HL-60 (cell line): ENCODE measurements around the gene NELFB.

ENCODE experiments used
- DNase-seq, 2 experiments: peaks; one replicate each; pipeline ENCODE4 v3.0.0-alpha.2; 2010 to 2020; ENCODE audit warnings: low read depth in 1 of 2, low spot score in 1 of 2
- H3K27ac ChIP-seq: fragments of 250-450 bp; sonication (Bioruptor Pico); replicated peaks from 2 replicates; pipeline ENCODE4 v1.5.1; 2020; ENCODE audit warnings: mild to moderate bottlenecking, moderate library complexity
- H3K27me3 ChIP-seq: fragments of 250-450 bp; sonication (Bioruptor Pico); 2 replicates; pipeline ENCODE4 v1.5.1; 2021; ENCODE audit warnings: mild to moderate bottlenecking, moderate library complexity; ENCODE audit not compliant: insufficient read depth, poor library complexity, severe bottlenecking
- H3K4me3 ChIP-seq: replicated peaks from 2 replicates; pipeline ENCODE4 v1.5.1; 2011; ENCODE audit warnings: mild to moderate bottlenecking, control low read depth, low read length; ENCODE audit not compliant: insufficient read depth
- GABPA ChIP-seq: IDR thresholded peaks from 2 replicates; pipeline ENCODE4 v1.6.1; 2012; ENCODE audit warnings: low read depth
- POLR2AphosphoS5 ChIP-seq: IDR thresholded peaks from 2 replicates; pipeline ENCODE4 v1.6.1; 2012; ENCODE audit warnings: low read depth
- SPI1 ChIP-seq: IDR thresholded peaks from 2 replicates; pipeline ENCODE4 v1.6.1; 2012; ENCODE audit warnings: low read depth, mild to moderate bottlenecking, borderline replicate concordance
- TF ChIP-seq, protein P1 (sequence below): IDR thresholded peaks from 2 replicates; pipeline ENCODE4 v1.6.1; 2012; ENCODE audit warnings: low read depth; ENCODE audit not compliant: insufficient replicate concordance
- TF ChIP-seq, protein P2 (sequence below): IDR thresholded peaks from one replicate; pipeline ENCODE4 v1.5.1; 2011; ENCODE audit warnings: low read length, control low read depth, inconsistent platforms; ENCODE audit not compliant: insufficient read depth

Gene NELFB

DNA sequence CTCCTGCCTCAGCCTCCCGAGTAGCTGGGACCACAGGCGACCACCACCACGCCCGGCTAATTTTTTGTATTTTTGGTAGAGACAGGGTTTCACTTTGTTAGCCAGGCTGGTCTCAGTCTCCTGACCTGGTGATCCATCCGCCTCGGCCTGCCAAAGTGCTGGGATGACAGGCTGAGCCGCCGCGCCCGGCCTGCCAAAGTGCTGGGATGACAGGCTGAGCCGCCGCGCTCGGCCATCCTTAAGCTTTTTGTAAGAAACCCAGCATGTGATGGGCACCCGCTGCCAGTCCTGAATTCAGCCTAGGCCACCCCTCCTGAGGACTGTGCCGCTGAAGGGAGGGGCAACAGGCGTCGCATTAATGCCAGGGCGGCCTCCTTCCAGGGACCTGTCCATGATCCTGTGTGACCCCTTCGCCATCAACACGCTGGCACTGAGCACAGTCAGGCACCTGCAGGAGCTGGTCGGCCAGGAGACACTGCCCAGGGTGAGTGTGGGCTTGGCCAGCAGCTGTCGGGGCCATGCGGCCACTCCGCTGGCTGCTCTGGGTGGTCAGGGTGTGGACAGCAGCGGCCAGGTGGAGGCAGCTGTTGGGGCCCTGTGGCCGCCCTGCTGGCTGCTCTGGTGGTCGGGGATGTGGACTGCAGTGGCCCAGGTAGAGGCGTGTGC is 10.5 kb downstream of the NELFB start:
- H3K27ac ChIP-seq = no peak overlapping the region
- no peaks in the 10 kb centered on the region for H3K27me3 ChIP-seq

GRCh38 chr9:137266162-137266527 is 11.0 kb downstream of the NELFB start:
- H3K4me3 ChIP-seq = no peak overlapping the region
- no peaks in the 10 kb centered on the region for H3K27me3 ChIP-seq
- DNase-seq = no peak
- TF ChIP-seq, protein P1, sequence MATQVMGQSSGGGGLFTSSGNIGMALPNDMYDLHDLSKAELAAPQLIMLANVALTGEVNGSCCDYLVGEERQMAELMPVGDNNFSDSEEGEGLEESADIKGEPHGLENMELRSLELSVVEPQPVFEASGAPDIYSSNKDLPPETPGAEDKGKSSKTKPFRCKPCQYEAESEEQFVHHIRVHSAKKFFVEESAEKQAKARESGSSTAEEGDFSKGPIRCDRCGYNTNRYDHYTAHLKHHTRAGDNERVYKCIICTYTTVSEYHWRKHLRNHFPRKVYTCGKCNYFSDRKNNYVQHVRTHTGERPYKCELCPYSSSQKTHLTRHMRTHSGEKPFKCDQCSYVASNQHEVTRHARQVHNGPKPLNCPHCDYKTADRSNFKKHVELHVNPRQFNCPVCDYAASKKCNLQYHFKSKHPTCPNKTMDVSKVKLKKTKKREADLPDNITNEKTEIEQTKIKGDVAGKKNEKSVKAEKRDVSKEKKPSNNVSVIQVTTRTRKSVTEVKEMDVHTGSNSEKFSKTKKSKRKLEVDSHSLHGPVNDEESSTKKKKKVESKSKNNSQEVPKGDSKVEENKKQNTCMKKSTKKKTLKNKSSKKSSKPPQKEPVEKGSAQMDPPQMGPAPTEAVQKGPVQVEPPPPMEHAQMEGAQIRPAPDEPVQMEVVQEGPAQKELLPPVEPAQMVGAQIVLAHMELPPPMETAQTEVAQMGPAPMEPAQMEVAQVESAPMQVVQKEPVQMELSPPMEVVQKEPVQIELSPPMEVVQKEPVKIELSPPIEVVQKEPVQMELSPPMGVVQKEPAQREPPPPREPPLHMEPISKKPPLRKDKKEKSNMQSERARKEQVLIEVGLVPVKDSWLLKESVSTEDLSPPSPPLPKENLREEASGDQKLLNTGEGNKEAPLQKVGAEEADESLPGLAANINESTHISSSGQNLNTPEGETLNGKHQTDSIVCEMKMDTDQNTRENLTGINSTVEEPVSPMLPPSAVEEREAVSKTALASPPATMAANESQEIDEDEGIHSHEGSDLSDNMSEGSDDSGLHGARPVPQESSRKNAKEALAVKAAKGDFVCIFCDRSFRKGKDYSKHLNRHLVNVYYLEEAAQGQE = no peak
- TF ChIP-seq, protein P2, sequence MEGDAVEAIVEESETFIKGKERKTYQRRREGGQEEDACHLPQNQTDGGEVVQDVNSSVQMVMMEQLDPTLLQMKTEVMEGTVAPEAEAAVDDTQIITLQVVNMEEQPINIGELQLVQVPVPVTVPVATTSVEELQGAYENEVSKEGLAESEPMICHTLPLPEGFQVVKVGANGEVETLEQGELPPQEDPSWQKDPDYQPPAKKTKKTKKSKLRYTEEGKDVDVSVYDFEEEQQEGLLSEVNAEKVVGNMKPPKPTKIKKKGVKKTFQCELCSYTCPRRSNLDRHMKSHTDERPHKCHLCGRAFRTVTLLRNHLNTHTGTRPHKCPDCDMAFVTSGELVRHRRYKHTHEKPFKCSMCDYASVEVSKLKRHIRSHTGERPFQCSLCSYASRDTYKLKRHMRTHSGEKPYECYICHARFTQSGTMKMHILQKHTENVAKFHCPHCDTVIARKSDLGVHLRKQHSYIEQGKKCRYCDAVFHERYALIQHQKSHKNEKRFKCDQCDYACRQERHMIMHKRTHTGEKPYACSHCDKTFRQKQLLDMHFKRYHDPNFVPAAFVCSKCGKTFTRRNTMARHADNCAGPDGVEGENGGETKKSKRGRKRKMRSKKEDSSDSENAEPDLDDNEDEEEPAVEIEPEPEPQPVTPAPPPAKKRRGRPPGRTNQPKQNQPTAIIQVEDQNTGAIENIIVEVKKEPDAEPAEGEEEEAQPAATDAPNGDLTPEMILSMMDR = no peak
- TF ChIP-seq POLR2AphosphoS5 (no peak), GABPA (no peak), SPI1 (no peak)
- H3K27ac ChIP-seq = no peak overlapping the region

More for the DNA sequence above, 10.5 kb downstream of the NELFB start:
- no peak for TF ChIP-seq SPI1
- TF ChIP-seq, protein P1 = no peak
- no peak for TF ChIP-seq GABPA
- TF ChIP-seq POLR2AphosphoS5 = no peak
- TF ChIP-seq, protein P2 = no peak
- no peak overlapping the region for H3K4me3 ChIP-seq
- no peak for DNase-seq

- Histone ChIP-seq H3K27me3 (no peaks in the 10 kb centered on the region), H3K27ac (no peak overlapping the region), H3K4me3 (no peak overlapping the region)
- no peak for DNase-seq
- TF ChIP-seq, protein P2 = no peak
- TF ChIP-seq POLR2AphosphoS5 (no peak), SPI1 (no peak), GABPA (no peak)
- TF ChIP-seq, protein P1 = no peak
Observed at GRCh38 chr9:137266585-137267453, 11.7 kb downstream of the NELFB start.
